Measurements from ENCODE around the gene TTC38.

TTC38 gene

DNA sequence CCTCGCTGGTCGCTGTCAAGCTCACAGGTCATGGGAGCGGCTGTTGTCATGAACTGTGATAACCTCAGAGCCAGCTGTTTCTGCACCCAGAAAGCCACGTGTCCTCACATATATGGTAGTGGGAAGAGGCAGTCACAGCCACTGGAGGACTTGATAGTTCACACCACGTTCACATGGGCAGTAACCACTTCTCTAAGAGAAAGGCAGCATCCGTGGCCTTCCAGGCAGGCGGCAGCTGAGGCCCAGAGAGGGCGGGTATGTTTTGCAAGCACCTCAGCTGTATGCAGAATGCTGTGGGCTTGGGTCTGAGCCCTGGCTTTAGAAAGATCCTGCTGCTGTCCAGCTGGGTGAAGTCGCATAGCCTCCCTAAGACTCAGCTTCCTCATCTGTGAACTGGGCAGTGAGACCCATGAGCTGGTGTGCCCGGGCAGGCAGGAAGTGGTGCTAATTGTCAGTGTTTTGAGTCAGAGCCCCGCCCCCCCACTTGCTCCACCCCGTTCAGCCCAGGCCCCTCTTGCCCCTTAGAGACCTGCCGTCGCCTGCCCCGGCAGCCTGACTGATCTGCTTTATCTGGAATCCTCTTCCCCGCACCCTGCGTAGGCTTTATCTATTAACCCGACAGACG is 13.3 kb downstream of the TTC38 start:
- H3K9me3 ChIP-seq (ENCODE audit: control insufficient read depth, insufficient read depth, low read depth, low read length), result no peaks in the 10 kb centered on the region
- H3K36me3 ChIP-seq (ENCODE audit: control insufficient read depth in 2 of 2, insufficient read depth in 1 of 2, low read length in 2 of 2), result peaks cover 27 to 95% of the 10 kb centered on the region in 2 experiments
- TF ChIP-seq EGR2 (tag by site-specific recombination; IDR thresholded peaks at IDR 0.05; ENCODE audit: low read depth) (no peak), ZNF768 (tag by site-specific recombination; IDR thresholded peaks at IDR 0.05) (no peak), SP7 (tag by site-specific recombination; IDR thresholded peaks at IDR 0.05) (no peak), ZNF560 (tag by site-specific recombination; IDR thresholded peaks at IDR 0.05; ENCODE audit: borderline replicate concordance) (no peak), ZNF112 (tag by site-specific recombination; IDR thresholded peaks at IDR 0.05) (no peak), ZSCAN23 (tag by site-specific recombination; IDR thresholded peaks at IDR 0.05) (no peak)
- TF ChIP-seq, protein P1, sequence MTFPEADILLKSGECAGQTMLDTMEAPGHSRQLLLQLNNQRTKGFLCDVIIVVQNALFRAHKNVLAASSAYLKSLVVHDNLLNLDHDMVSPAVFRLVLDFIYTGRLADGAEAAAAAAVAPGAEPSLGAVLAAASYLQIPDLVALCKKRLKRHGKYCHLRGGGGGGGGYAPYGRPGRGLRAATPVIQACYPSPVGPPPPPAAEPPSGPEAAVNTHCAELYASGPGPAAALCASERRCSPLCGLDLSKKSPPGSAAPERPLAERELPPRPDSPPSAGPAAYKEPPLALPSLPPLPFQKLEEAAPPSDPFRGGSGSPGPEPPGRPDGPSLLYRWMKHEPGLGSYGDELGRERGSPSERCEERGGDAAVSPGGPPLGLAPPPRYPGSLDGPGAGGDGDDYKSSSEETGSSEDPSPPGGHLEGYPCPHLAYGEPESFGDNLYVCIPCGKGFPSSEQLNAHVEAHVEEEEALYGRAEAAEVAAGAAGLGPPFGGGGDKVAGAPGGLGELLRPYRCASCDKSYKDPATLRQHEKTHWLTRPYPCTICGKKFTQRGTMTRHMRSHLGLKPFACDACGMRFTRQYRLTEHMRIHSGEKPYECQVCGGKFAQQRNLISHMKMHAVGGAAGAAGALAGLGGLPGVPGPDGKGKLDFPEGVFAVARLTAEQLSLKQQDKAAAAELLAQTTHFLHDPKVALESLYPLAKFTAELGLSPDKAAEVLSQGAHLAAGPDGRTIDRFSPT (tag by site-specific recombination; IDR thresholded peaks at IDR 0.05), result no peak
- H3K27ac ChIP-seq (ENCODE audit: extremely low read depth, low read depth, low read length), result no peak overlapping the region
- POLR2A ChIA-PET, result interaction anchor here (0.8 to 1.5 kb wide), 5 partner anchors 8 to 15 kb away, joined by 3 to 5 read pairs (median 3); partner anchors contain the start of gene TTC38
- H3K4me1 ChIP-seq (ENCODE audit: control insufficient read depth, insufficient read depth, low read length), result no peaks in the 10 kb centered on the region
- H3K4me3 ChIP-seq (ENCODE audit: low read depth, low read length), result no peak overlapping the region
- CTCF ChIA-PET, result interaction anchor here (1.2 to 1.7 kb wide), 2 partner anchors 159 to 286 kb away, joined by 4 to 7 read pairs; no protein-coding TSS in a partner anchor

DNA sequence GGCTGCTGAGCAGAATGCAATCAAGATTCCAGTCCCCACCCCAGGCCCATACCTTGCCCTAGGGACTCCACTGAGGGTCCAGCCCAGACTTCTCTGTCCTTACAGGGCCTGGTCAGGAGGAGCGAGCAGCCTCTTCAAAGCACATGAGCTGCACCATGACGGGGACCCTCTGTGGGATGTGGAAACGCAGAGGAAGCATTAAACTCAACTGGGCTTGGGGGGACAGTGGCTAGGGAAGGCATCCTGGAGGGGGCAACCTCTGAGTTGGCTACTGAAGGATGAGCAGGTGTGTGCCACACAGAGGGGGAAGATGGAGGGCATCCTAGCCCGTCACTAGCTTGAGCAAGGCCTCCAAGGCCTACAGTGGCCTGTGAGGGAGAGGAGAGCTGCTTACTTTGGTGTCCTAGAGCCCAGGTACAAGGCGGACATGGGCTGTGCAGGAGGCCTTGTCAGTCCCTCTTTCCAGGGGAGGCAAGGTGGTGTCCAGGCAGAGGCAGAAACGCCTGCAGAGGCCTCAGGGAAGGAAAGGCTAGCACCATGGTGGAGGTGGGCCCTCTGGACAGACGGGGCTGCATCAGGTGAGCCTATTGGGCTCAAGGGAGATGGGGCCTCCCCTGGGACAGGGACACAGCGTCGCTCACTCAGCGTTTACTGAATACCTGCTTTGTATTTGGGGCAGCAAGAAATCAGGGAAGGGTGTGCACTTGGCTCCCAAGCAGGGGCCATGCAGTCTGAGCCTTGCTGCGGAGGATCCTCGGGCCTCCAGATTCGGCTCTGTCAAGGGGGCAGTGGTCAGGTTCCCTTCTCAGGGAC is 14.3 kb downstream of the TTC38 start:
- no peak overlapping the region for H3K4me3 ChIP-seq (ENCODE audit: low read depth, low read length)
- peaks cover 18 to 97% of the 10 kb centered on the region in 2 experiments; a peak in 2 of 3 replicates for H3K36me3 ChIP-seq (ENCODE audit: control insufficient read depth in 2 of 2, insufficient read depth in 1 of 2, low read length in 2 of 2)
- H3K9me3 ChIP-seq (ENCODE audit: control insufficient read depth, insufficient read depth, low read depth, low read length), result no peaks in the 10 kb centered on the region
- H3K4me1 ChIP-seq (ENCODE audit: control insufficient read depth, insufficient read depth, low read length), result no peaks in the 10 kb centered on the region
- TF ChIP-seq, protein P2, sequence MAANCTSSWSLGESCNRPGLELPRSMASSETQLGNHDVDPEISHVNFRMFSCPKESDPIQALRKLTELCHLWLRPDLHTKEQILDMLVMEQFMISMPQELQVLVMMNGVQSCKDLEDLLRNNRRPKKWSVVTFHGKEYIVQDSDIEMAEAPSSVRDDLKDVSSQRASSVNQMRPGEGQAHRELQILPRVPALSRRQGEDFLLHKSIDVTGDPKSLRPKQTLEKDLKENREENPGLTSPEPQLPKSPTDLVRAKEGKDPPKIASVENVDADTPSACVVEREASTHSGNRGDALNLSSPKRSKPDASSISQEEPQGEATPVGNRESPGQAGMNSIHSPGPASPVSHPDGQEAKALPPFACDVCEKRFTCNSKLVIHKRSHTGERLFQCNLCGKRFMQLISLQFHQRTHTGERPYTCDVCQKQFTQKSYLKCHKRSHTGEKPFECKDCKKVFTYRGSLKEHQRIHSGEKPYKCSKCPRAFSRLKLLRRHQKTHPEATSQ (tag by site-specific recombination; IDR thresholded peaks at IDR 0.05), result no peak
- TF ChIP-seq, protein P3, sequence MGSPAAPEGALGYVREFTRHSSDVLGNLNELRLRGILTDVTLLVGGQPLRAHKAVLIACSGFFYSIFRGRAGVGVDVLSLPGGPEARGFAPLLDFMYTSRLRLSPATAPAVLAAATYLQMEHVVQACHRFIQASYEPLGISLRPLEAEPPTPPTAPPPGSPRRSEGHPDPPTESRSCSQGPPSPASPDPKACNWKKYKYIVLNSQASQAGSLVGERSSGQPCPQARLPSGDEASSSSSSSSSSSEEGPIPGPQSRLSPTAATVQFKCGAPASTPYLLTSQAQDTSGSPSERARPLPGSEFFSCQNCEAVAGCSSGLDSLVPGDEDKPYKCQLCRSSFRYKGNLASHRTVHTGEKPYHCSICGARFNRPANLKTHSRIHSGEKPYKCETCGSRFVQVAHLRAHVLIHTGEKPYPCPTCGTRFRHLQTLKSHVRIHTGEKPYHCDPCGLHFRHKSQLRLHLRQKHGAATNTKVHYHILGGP (tag by site-specific recombination; IDR thresholded peaks at IDR 0.05), result no peak
- TF ChIP-seq, protein P4, sequence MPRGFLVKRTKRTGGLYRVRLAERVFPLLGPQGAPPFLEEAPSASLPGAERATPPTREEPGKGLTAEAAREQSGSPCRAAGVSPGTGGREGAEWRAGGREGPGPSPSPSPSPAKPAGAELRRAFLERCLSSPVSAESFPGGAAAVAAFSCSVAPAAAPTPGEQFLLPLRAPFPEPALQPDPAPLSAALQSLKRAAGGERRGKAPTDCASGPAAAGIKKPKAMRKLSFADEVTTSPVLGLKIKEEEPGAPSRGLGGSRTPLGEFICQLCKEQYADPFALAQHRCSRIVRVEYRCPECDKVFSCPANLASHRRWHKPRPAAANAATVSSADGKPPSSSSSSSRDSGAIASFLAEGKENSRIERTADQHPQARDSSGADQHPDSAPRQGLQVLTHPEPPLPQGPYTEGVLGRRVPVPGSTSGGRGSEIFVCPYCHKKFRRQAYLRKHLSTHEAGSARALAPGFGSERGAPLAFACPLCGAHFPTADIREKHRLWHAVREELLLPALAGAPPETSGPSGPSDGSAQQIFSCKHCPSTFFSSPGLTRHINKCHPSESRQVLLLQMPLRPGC (tag by site-specific recombination; IDR thresholded peaks at IDR 0.05), result no peak
- TF ChIP-seq SP2 (tag by site-specific recombination; IDR thresholded peaks at IDR 0.05) (no peak), ZNF560 (tag by site-specific recombination; IDR thresholded peaks at IDR 0.05; ENCODE audit: borderline replicate concordance) (no peak), ZNF239 (tag by site-specific recombination; IDR thresholded peaks at IDR 0.05) (no peak), SETDB1 (IDR thresholded peaks at IDR 0.05; ENCODE audit: insufficient read length, low read length) (no peak), MZF1 (tag by site-specific recombination; IDR thresholded peaks at IDR 0.05; ENCODE audit: borderline replicate concordance) (no peak), ZNF621 (tag by site-specific recombination; IDR thresholded peaks at IDR 0.05) (no peak)
- TF ChIP-seq, protein P5, sequence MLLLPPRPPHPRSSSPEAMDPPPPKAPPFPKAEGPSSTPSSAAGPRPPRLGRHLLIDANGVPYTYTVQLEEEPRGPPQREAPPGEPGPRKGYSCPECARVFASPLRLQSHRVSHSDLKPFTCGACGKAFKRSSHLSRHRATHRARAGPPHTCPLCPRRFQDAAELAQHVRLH (tag by site-specific recombination; IDR thresholded peaks at IDR 0.05), result no peak
- no peak overlapping the region for H3K27ac ChIP-seq (ENCODE audit: extremely low read depth, low read depth, low read length)
- ChIA-PET POLR2A (interaction anchor here (0.9 to 1.5 kb wide), 3 partner anchors 14 to 15 kb away, joined by 3 to 5 read pairs (median 3); partner anchors contain the start of gene TTC38), CTCF (no interaction called here)
